NB4 (cell line): ENCODE measurements around the gene RANBP17.

Source experiments
- POLR2A ChIP-seq: IDR thresholded peaks from 2 replicates; pipeline ENCODE4 v1.6.1; 2011; ENCODE audit warnings: mild to moderate bottlenecking; ENCODE audit not compliant: insufficient read length; ENCODE audit errors: extremely low read depth
- TF ChIP-seq, protein P1 (sequence below): IDR thresholded peaks from one replicate; pipeline ENCODE4 v1.5.1; 2012; ENCODE audit warnings: low read depth, low read length
- TF ChIP-seq, protein P2 (sequence below): IDR thresholded peaks from 2 replicates; pipeline ENCODE4 v1.6.1; 2011; ENCODE audit warnings: low read depth, low read length

GRCh38 chr5:170863646-170864045 lies 1.8 kb downstream of the RANBP17 start:
- TF ChIP-seq, protein P1, sequence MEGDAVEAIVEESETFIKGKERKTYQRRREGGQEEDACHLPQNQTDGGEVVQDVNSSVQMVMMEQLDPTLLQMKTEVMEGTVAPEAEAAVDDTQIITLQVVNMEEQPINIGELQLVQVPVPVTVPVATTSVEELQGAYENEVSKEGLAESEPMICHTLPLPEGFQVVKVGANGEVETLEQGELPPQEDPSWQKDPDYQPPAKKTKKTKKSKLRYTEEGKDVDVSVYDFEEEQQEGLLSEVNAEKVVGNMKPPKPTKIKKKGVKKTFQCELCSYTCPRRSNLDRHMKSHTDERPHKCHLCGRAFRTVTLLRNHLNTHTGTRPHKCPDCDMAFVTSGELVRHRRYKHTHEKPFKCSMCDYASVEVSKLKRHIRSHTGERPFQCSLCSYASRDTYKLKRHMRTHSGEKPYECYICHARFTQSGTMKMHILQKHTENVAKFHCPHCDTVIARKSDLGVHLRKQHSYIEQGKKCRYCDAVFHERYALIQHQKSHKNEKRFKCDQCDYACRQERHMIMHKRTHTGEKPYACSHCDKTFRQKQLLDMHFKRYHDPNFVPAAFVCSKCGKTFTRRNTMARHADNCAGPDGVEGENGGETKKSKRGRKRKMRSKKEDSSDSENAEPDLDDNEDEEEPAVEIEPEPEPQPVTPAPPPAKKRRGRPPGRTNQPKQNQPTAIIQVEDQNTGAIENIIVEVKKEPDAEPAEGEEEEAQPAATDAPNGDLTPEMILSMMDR, result no peak
- TF ChIP-seq, protein P2, sequence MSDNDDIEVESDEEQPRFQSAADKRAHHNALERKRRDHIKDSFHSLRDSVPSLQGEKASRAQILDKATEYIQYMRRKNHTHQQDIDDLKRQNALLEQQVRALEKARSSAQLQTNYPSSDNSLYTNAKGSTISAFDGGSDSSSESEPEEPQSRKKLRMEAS, result no peak
- TF ChIP-seq POLR2A, result no peak
